GM18868 (cell line): Measurements from ENCODE around the gene TOMT.
"Not testable (repeated sequence)": the region's sequence is repeated elsewhere in the genome, so short reads cannot be mapped to it uniquely, and the experiment has no call there.

Source experiments
- ATAC-seq: cut with Tn5 transposase; IDR thresholded peaks from one replicate; pipeline ENCODE4 v1.9.1; 2021; ENCODE audit warnings: mild to moderate bottlenecking, moderate library complexity; ENCODE audit not compliant: unreplicated experiment

Gene TOMT

GRCh38 chr11:72123117-72123653 is 17.5 kb downstream of the TOMT start:
- ATAC-seq = no peak

DNA sequence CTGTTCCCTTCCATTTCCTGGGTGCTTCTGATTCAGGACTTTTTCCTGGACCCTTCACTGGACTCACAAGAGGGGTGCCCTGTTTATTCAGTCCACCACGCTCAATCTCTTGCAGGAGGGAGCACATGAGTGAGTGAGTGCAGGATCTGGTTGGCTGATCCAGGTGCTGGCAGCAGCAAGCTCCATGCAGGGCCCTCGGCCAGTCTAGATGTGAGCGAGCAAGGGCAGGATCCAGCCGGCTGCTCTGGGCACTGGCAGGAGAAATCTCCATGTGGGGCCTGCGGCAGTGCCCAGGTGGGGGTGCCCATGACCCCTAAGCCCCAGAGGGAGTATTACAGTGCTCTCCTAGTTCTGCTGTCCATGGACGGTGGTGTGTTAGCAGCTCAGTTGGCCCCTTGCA is 18.3 kb downstream of the TOMT start:
- ATAC-seq = no peak

GRCh38 chr11:72125956-72126355 is 20.2 kb downstream of the TOMT start:
- ATAC-seq = no peak

DNA sequence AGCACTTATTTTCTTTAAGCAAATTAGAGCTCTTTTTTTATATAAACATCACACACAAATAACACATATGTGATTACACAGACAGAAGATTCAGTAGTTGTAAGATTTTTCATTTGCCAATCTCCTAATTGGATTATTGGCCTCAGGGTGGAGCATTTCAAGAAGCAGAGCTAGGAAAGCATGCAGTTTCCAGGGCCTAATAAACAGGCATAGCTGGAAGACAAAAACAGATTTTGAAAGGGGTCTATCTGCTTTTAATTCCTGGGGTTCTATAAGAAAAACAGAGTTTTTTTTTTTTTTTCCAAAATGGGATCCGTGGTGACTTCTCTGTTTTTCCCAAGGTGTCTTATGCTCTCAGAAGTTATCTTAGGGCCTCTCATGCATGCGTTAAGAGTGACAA is 22.2 kb downstream of the TOMT start:
- no peak for ATAC-seq

- no peak for ATAC-seq
Observed at GRCh38 chr11:72129381-72129780, 23.7 kb downstream of the TOMT start.

DNA sequence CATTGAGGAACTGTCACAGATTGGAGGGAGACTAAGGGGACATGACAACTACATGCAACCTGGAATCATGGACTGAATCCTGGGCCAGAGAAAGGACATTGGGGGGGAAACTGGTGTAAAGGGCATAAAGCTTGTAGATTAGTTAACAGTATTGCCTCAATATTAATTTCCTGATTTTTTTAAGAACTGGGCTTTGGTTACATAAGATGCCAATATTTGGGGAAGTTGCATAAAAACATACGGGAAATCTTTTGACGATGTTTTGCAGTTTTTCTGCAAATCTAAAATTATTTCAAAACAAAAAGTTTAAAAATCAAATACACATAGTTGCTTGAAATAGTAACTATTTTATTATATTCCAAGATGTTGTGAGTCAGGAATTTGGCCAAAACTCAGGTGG is 26.9 kb downstream of the TOMT start:
- ATAC-seq = no peak

DNA sequence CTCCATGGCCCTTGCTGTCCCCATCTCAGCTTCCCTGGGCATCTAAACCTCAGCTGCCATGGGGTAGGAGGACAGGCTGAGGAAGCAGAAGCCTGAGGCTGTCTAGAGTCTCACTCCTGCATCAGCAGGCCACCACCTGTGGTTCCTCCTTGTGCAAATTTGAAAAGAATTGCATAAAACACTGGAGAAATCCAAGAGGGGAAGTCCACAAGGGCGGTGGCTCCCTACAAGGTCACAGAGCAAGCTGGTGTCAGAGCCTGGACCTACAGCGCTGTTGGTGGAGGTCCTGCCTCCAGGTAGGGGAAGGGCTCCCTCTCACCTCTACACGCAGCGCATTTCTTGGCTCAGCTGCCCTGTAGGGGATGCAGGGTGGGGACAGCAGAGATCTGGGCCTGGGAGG is 29.7 kb downstream of the TOMT start, which contains the start of gene FOLR3:
FOLR3 (plus strand) TSS at position 253 of the 400 bp plus-strand sequence. CDS start 228 bp downstream, outside the sequence.
- ATAC-seq = not testable (repeated sequence)

DNA sequence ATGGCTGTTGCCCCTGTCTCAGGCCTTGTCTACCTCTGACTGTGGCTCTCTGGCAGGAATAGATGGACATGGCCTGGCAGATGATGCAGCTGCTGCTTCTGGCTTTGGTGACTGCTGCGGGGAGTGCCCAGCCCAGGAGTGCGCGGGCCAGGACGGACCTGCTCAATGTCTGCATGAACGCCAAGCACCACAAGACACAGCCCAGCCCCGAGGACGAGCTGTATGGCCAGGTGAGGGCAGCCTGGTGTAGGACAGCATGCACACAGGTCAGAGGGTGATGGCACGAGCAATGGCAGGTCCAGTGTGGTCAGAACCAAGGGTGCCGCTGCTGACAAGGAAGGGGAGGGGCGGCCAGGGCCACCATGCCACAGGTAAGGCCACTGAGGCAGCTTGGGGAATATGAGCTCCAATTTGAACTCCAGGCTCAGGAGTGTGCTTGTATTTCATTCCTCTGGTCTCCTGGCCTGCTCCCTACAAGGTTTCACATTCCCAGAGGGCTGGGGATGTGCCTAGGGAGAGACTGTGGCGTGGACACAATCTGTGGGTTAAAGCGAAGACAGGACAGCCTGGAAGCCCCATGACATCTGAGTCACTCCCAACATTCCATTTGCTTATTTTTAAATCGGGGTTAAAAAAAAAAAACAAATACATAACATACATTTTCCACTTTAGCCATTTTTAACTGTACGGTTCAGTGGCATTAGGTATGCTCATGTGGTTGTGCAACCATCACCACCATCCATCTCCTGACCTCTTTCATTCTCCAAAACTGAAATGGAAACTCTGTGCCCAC is 30.4 kb downstream of the TOMT start:
- no peak for ATAC-seq

- no peak for ATAC-seq
Observed at GRCh38 chr11:72136684-72137262, 31.0 kb downstream of the TOMT start.

GRCh38 chr11:72138821-72139390 is 33.2 kb downstream of the TOMT start:
- no peak for ATAC-seq

DNA sequence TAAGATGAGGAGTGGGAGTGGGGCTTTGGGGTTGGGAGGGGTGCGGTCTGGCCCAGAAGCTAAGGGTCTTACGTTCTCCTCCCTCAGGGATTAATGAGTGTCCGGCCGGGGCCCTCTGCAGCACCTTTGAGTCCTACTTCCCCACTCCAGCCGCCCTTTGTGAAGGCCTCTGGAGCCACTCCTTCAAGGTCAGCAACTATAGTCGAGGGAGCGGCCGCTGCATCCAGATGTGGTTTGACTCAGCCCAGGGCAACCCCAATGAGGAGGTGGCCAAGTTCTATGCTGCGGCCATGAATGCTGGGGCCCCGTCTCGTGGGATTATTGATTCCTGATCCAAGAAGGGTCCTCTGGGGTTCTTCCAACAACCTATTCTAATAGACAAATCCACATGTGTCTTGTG is 33.8 kb downstream of the TOMT start:
- no peak for ATAC-seq

DNA sequence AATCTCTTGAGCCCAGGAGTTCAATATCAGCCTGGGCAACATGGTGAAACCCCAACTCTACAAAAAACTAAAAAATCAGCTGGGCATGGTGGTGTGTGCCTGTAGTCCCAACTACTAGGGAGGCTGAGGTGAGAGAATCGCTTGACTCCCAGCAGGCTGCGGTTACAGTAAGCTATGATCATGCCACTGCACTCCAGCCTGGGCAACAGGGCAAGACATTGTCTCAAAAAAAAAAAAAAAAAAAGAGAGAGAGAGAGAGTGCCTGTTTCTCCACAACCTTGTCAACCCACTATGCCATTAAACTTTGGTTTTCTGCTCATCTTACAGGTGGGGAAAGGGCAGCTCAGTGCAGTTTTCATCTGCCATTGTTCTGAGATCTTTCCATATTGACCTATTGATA is 34.9 kb downstream of the TOMT start:
- no peak for ATAC-seq

GRCh38 chr11:72141066-72141465 is 35.3 kb downstream of the TOMT start:
- ATAC-seq = no peak

DNA sequence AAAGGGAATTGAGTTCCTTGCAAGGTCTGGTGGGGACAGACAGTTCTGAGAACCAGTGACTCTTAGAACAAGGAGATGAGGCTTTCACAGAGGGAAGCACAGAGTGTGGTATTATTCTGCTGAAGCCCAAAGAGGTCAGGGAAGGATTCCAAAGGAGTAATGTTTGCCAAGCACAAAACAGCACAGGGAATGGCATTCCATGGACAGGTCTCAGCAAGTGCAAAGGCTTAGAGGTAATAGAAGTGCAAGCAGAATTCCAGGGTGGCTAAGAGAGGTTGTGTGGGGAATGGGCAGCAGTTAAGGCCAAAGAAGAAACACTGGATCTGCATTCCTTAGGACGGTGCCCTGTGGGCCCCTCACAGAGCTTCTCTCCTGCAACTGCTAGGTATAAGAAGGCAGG is 36.4 kb downstream of the TOMT start:
- not testable (repeated sequence) for ATAC-seq

DNA sequence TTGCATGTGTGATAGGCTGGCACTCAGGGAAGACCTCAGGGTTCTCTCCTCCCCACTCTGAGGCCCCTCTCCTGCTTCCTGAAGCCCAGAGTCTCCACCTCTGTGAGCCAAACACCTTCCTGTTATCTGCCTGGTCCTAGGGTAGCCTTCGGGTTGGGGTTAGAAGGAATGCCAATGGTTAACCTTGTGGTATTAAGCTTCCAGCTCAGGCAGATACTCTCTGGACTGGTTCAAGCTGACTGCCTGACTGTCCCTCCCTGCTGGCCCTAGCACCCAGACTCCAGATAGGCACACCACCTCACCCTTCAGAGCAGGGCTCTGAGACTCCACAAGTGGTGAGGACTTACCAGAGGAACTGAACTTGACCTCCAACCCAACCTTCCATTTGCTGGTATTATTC is 36.8 kb downstream of the TOMT start:
- ATAC-seq = not testable (repeated sequence)

DNA sequence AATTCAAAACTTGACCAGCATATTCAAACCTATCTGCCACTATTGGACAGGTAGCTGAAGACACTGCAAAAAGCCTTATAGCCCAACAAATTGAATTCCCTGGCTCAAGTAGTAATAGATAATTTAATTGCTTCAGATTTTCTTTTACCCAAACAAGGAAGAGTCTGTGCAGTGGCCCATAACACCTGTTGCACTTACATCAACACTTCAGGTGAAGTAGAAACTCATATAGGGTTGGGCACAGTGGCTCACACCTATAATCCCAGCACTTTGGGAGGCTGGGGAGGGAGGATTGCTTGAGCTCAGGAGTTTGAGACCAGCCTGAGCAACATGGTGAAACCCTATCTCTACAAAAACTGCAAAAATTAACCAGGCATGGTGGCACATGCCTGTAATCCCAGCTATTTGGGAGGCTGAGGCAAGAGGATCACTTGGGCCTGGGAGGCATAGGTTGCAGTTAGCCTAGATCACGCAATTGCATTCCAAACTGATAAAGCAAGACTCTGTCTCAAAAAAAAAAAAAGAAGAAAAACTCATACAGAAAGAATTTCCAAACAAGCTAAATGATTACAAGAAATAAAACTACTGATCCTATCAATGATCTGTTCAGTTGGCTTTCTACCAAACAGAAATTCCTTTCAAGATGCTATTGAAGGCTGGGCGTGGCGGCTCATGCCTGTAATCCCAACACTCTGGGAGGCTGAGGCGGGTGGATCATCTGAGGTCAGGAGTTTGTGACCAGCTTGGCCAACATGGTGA is 39.3 kb downstream of the TOMT start:
- ATAC-seq = no peak

GRCh38 chr11:72146625-72147024 is 40.9 kb downstream of the TOMT start:
- no peak for ATAC-seq

DNA sequence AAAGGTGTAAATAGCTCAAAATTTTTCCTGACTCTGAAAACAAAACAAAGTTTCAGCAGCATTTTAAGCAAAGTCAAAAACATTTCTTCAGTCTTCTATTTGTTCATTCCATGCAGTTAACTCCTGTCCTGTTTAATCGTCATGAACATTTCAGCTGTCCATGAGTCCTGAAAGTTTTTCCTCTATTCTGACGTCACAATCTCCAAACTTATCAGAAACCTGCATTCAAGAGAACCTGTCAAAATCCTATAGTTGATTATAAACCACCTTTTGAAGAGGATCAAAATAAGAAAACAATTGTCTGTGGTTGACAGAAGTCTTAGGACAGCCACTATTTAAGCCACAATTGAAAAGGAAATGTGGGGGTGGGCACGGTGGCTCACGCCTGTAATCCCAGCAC is 45.2 kb downstream of the TOMT start:
- ATAC-seq = no peak

DNA sequence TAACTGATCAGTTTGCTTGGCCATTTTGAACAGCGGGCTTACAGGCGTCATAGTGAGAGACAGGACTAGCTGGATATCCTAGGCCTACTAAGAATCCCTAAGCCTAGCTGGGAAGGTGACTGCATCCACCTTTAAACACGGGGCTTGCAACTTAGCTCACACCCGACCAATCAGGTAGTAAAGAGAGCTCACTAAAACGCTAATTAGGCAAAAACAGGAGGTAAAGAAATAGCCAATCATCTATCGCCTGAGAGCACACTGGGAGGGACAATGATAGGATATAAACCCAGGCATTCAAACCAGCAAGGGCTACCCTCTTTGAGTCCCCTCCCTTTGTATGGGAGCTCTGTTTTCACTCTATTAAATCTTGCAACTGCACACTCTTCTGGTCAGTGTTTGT is 48.1 kb downstream of the TOMT start:
- not testable (repeated sequence) for ATAC-seq

DNA sequence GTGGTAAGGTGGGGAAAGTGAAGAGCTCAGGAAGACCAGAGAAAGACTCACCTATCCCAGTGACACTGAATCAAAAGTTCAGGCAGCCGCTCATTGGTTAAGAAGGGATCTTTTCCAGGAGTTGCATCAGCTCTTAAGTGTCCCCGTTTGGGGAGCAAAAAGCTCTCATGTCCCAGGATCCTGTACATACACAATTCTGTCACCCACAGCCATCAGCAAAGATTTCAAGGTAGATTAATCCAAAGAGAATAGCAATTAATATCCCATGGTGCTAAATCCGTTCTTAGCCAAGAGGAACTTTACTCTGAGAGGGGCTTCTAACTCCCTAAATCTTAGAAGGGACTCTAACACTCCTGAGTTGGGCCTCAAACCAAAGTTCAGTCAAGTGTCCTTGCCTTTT is 49.1 kb downstream of the TOMT start:
- no peak for ATAC-seq

GRCh38 chr11:72155751-72156150 is 50.0 kb downstream of the TOMT start:
- no peak for ATAC-seq
